ENCODE measurements around the gene BICDL2.
A peak's percentile ranks its signal among the peaks of the same experiment; 100 is the strongest.

Gene BICDL2

DNA sequence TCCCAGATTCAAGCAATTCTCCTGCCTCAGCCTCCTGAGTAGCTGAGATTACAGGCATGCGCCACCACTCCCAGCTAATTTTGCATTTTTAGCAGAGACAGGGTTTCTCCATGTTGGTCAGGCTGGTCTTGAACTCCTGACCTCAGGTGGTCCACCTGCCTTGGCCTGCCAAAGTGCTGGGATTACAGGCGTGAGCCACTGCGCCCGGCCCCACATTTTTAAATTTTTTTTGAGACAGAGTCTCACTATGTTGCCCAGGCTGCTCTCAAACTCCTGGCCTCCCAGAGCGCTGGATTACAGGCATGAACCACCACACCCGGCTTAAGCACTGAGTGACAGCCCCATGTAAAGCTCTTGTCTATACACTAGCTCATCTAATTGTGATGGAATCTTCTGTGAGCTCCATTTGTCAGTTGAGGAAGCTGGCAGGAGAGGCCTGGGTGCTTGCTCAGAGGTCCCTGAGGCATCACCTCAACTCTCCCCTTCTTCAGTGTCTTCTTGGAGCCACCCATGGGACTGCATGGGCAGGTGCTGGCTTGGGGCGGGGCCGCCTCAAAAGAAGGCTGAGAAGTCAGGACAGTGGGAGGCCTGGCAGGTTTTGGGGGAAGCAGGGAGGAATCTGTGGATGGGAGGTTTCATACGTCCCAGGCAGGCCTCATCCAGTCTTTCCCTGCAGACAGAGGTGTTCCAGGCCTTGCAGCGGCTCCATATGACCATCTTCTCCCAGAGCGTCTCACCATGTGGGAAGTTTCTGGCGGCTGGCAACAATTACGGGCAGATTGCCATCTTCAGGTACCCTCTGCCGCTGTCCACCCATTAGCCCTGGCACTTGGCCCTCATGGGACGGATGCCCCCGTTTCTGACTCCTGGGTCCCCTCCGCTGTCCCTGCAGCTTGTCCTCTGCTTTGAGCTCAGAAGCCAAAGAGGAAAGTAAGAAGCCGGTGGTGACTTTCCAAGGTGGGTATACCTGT is 11.4 kb downstream of the BICDL2 start:
- DNase-seq (ENCODE audit: low read depth), result no peak

DNA sequence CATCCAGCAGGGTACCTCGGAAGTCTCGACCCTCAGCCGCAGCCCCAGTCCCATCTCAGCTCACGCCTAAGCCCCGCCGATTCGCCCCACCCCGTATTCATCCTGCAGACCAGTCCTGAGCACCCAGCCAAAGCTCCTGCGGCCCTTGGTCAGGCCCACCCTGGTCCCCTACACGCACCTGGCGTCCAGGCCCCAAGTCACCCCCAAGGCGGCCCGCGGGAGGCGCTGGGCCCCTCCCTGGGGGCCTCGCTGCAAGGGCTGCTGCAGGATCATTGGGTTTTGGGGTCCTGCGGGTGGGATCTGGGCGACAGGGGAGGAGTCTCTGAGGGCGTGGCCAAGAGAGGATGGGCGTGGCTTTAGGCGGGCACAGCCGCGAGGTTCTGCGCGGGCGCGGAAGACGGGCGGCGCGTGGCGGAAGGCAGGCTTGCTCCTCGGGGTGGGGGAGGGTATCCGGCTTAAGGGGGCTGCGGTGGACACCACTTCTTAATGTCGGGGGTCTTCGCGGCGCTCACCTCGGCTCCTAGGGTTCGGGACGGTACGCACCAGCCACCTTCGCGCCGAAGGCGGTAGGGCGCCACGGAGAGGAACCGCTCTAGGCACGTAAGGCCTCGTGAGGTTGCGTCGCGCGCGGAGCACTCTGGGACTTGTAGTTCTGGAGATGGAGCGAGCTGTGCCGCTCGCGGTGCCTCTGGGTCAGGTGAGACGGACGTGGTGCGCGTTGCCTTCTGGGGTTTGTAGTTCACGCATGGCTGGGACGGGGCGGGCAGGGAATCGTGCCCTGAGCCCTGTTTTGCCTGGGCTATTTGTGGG is 12.9 kb downstream of the BICDL2 start, which contains the start of the genes HCFC1R1 and THOC6:
HCFC1R1 (minus strand) TSS at position 274 of the 810 bp plus-strand sequence; CDS start at position 273, 1 bp downstream.
THOC6 (plus strand) TSS at position 367 of the 810 bp plus-strand sequence; CDS start at position 659, 292 bp downstream.
- peak; percentile 89 for DNase-seq (ENCODE audit: low read depth)

DNA sequence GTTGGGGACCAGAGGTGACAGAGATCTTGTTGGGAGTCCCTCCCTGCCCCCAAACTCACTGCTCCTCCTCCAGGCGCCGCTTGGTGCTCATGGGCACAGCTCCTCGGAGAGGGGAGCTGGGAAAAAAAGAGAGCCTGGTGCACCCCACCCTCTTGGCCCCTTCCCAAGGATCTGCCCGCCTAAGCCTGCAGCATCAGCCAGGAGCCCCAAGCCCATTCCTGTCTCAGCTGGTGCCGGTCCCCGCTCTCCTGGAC is 13.4 kb downstream of the BICDL2 start:
- peak; percentile 72 for DNase-seq (ENCODE audit: low read depth)

DNA sequence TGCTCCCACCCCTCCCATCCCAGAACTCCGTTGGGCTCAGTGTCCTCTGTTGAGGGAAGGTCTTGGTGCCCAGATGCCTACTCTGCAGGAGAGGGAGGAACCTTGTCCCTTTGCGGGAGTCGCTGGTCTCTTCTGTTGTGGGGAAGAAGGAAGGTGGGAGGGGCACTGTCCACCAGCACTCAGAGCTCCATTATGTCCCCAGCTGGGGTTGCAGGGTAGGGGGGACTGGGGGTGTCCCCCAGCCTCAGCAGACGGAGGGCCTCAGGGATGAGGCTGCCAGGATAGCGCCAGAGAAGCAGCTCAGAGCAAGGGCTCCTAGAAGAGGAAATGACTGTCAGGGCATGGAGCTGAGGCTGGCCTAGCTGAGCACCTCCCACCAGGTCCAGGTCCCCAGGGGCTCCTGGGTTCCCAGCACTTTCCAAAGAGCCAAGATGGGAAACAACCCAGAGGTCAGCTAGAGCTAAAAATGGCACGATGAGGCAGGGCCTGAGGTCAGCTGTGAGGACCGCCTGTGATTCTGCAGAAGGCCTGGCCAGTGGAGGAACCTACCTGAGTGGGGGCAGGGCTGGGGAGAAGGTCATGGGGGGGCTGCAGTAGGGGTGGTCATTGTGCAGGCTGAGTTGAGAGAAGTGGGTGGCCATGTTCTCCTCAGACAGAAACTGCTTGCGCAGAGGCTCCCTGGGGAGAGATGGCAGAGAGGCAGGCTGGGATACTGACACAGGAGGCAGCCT is 13.9 kb downstream of the BICDL2 start:
- peak; percentile 49 for DNase-seq (ENCODE audit: low read depth)

DNA sequence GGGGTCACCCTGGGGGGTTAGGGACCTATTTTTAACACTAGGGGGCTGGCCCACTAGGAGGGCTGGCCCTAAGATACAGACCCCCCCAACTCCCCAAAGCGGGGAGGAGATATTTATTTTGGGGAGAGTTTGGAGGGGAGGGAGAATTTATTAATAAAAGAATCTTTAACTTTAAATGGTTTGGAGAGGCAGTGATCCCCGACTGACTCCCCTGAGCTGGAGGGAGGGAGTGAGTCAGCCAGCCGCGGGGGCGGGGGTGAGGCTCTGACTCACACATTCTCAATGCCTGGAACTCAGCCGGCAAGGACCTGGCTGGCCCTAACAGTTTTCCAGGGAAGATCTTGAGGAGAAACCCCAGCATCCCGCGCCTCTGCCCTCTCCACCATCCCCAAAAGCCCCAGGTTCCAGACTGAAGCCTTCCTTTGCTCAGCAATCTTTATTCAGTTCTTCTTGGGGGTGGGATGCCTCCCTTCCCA is 14.5 kb downstream of the BICDL2 start:
- DNase-seq (ENCODE audit: low read depth), result peak; percentile 79

DNA sequence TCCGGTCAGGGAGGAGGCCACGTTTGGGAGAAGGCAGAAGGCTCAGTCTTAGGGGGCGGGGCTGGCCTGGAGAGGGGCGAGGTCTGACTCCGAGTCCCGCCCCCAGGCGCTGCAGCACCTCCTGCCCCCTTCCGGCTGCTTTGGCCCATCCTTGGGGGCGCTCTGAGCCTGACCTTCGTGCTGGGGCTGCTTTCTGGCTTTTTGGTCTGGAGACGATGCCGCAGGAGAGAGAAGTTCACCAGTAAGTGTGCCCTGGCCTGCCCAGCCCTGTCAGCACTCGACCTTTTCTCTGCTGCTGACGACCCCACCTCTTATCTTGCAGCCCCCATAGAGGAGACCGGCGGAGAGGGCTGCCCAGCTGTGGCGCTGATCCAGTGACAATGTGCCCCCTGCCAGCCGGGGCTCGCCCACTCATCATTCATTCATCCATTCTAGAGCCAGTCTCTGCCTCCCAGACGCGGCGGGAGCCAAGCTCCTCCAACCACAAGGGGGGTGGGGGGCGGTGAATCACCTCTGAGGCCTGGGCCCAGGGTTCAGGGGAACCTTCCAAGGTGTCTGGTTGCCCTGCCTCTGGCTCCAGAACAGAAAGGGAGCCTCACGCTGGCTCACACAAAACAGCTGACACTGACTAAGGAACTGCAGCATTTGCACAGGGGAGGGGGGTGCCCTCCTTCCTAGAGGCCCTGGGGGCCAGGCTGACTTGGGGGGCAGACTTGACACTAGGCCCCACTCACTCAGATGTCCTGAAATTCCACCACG is 15.1 kb downstream of the BICDL2 start:
- DNase-seq (ENCODE audit: low read depth), result peak; percentile 81

DNA sequence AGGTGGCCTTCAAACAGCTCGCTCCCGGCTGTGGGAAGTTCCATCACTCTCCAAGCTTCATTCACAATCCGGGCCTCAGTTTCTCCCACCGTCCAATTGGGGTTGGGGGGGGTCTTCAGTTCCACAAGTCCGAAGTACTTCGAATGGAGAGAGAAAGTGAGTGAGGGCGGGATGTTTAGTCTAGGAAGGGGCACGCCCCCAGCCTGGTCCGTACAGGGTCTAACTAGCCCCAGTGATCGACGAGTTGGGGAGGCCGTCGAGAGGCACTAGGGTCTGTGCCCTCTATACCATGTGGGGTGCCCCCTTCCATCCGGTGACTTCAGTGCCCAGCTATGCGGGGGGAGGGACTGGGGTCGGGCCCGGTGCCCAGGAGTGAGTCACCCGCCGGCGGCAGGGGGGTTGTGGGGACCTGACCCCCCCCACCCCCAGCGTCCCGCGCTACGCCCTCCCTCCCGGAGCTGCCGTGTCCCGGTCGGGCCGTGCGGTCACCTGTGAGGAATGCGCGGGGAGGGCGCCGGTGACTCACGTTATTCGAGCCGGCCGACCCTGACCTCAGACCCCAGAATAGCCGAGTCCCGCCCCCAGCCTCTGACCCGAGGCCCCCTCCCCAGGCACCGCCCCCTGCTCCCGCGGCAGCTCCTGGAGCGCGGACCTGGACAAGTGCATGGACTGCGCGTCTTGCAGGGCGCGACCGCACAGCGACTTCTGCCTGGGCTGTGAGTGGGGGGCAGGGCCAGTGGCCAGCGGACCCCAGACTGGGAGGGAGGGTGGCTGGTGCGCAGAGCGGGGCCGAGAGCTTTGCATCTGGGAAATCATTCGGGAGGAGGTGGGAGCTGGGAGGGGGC is 15.9 kb downstream of the BICDL2 start:
- peak; percentile 78 for DNase-seq (ENCODE audit: low read depth)

DNA sequence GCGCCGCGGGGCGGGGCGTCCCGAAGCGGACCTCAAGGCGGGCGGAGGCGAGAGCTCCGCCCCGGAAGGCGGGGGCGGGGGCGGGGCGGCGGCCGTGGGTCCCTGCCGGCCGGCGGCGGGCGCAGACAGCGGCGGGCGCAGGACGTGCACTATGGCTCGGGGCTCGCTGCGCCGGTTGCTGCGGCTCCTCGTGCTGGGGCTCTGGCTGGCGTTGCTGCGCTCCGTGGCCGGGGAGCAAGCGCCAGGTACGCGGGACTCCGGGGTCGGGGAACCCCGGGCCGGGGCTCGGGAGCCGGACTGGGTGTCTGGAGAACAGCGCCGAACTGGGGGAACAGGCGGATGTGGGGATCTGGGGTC is 16.5 kb downstream of the BICDL2 start, which contains the start of gene TNFRSF12A:
TNFRSF12A (plus strand) TSS at position 122 of the 357 bp plus-strand sequence; CDS start at position 152, 30 bp downstream.
- no peak for DNase-seq (ENCODE audit: low read depth)

DNA sequence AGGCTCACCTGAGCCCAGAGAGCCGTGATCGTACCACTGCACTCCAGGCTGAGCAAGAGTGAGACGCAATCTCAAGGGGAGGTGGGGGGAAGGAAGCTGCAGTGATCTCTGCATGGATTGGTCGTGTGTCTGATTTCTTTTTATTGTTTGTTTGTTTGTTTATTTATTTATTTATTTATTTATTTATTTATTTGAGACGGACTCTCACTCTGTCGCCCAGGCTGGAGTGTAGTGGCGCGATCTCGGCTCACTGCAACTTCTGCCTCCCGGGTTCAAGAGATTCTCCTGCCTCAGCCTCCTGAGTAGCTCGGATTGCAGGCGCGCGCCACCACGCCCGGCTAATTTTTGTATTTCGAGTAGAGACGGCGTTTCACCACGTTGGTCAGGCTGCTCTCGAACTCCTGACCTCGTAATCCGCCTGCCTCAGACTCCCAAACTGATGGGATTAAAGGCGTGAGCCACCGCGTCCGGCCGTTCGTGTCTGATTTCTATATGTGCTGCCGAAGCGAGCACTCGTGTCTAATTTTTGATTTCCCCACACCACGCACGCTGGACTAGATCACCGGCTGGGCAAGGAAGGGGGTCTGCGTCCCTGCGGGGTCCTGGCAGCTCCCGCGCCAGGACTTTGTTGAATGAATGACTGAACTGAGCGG is 17.0 kb downstream of the BICDL2 start:
- DNase-seq (ENCODE audit: low read depth), result no peak

DNA sequence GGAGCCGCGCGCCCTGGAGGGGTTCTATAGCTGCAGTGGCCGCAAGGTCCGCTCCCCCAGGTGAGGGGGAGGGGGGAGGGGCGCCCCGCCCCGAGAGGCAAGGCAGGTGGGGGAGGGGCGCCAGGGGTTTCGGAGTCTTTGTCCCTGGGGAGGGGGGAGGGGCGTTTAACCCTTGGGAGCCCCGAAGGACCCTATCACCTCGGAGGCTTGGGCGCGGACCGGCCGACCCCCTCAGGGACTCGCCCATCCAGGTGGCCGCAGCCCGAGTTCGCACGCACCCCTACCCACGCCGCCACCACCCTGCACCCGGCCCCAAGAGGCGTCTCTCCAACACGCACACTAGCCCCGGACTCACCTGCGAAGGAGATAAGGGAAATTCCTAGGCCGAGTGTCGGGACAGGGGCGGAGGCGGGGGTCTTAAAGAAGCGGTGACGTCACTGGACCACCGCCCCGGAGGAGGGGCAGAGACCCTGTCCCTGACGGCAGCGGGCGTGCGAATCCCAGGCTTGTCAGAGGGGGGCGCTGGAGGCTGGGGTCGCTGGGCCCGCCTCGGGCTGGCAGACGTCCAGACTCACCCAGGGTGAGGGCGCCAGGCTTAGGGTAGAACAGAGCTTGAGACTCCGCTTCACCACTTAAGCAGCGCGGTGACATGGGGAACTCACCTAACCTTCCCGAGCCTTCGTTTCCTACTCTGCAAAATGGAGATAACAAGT is 18.8 kb downstream of the BICDL2 start, which contains the start of gene CLDN6:
CLDN6 (minus strand) TSS at position 390 of the 713 bp plus-strand sequence. CDS start 2,162 bp downstream, outside the sequence.
- DNase-seq (ENCODE audit: low read depth), result no peak

DNA sequence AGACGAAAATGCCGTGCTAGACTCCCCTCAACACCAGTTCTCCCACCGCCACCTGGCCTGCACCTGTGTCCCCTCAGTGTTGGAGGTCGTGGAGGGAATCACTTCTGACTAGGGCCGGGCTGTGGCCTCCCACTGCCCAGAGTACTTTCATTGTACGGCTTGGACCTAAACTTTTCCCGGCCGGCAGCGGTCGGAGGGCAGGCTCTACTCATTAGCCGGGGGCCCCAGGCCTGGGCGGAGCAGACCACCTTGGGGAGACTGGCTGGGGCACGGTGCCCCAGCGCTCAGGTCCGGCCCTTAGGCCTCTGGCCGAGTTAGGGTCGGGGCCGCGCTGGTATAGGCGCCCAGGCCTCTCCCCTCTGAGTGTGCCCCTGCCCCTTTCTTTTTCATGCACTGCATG is 19.4 kb downstream of the BICDL2 start:
- no peak for DNase-seq (ENCODE audit: low read depth)

DNA sequence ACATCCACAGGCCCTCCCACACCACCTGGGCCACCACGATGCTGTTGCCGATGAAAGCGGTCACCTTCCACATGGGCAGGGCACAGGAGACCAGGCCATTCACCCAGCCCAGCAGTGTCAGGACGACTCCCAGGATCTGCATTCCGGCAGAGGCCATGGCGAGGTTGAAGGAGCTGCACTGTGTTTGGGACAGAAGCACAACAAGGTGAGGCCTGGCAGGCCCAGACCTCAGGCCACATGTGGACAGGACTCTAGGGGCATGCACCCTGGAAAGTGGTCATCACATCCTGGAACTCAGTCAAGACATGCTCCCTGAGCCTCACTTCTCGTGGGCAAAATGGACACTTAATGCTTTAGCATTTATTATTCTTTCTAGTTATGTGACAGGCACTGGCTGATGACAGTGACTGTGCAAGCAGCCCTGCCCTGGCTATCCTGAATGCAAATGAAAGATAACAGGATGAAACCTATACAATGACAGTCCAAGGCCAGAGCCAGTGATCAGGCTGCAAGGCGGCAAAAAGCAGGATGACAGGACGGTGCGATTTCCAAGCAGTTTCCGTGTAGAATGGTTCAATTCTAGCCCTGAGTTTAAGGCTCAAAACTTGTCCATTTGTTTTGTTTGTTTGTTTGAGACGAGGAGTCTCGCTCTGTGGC is 20.8 kb downstream of the BICDL2 start:
- no peak for DNase-seq (ENCODE audit: low read depth)

DNA sequence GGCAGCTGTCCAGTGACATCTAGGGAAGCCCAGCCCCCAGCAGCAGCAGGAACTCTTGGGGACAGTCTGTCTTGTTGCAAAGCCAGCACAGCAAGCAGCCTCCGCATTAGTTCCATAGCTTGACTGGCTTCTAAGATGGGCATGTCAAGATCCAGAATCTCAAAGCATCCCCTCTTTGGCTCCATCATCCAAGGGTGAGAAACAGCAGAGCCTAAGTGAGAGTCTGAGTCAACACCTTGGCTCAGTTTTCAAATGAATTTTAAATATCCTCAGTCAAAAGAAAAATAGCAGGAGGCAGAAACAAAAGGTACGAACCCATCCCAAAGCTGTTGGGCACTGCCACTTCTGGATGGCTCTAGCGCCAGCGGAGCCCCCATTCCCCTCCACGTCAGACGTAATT is 21.8 kb downstream of the BICDL2 start:
- no peak for DNase-seq (ENCODE audit: low read depth)

DNA sequence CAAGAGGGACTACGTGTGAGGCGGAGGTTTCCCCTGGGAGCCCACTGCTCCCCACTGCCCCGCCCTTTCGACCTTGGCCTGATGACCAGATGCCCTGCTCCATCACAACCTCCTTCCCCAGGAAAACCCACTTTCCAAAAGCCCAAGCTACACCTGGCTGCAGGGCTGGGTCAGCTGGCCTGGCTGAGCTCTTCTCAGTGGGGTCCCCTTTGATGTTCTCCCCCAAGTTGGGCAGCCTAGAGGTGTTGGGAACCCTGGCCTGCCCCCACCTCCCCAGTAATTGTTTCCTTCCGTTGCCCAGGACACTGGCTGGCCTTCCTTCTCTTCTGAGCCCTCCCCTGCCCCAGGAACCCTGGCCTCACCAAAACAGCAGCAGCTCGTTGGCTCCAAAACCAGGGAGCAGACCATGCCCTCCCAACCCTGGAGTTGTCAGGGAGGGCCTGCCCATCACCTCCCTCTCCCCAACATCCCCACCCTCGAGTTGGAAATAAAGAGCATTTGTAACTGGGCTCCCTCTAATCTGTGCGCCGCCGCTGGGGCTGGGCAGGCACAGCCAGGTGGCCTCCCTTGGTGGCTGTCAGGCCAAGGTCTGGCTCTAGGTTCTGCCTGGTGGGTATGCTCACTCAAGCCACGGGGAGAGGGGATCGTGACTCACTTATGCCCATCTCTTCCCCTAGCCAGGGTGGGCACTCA is 22.6 kb downstream of the BICDL2 start:
- DNase-seq (ENCODE audit: low read depth), result no peak

DNA sequence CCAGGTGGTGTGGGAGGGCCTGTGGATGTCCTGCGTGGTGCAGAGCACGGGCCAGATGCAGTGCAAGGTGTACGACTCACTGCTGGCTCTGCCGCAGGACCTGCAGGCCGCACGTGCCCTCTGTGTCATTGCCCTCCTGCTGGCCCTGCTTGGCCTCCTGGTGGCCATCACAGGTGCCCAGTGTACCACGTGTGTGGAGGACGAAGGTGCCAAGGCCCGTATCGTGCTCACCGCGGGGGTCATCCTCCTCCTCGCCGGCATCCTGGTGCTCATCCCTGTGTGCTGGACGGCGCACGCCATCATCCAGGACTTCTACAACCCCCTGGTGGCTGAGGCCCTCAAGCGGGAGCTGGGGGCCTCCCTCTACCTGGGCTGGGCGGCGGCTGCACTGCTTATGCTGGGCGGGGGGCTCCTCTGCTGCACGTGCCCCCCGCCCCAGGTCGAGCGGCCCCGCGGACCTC is 23.2 kb downstream of the BICDL2 start:
- DNase-seq (ENCODE audit: low read depth), result no peak

DNA sequence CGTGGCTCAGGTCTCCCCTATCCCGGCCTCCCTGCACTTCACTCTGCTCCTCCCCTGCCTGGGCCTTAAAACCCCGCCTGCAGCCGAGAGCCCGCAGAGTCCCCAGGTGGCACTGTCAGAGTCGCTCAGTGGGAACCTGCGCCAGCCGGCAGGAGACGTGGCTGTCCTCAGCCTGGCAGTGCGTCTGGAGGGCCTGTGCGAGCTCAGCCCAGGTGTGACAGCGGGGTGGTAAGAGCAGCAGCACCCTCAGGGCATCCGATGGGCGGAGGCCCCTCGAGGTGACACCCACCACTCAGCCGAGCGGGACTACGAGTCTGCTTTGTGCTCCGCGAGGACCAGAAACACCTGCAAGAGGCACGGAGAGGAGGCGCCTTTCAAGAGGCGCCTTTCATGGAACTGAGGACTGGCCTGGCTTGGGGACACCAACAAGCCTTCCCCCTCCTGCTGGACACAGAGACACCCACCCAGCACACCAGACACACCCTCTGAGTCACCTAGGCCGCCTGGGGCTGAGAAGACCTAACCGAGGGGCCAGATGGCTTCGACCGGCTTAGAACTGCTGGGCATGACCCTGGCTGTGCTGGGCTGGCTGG is 23.8 kb downstream of the BICDL2 start, which contains the start of gene CLDN9:
CLDN9 (plus strand) TSS at position 96 of the 593 bp plus-strand sequence; CDS start at position 536, 440 bp downstream.
- no peak for DNase-seq (ENCODE audit: low read depth)

DNA sequence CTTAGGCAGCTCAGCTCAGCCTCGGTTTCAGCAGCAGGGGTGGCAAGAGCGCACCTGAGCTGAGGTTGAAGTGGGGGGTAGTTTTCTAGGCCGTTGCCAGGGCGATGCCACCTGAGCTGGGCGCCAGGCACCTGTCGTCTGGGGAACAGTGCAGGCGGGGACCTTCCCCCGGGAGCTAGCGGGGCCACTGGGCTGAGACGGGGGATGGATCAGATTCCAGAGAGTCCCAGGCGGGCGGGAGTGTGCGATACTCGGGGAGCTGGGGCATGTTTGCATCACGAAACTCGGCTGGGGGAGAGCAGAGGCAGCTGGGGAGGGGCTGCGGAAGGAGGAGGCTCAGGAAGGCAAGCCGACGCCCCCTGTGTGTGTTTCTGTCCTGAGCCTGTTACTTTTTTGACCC is 24.5 kb downstream of the BICDL2 start:
- DNase-seq (ENCODE audit: low read depth), result no peak
